HG02943 (cell line): Measurements from ENCODE around the gene POU6F2.

Source experiments
- ATAC-seq: cut with Tn5 transposase; IDR thresholded peaks from one replicate; pipeline ENCODE4 v1.9.1; 2021; ENCODE audit warnings: mild to moderate bottlenecking, low read depth, moderate library complexity; ENCODE audit not compliant: unreplicated experiment

Gene POU6F2

GRCh38 chr7:39102234-39102633, 124.5 kb downstream of the POU6F2 start:
- no peak for ATAC-seq

- no peak for ATAC-seq
Observed at GRCh38 chr7:39105720-39106119, 128.0 kb downstream of the POU6F2 start.

GRCh38 chr7:39125846-39126245, 148.1 kb downstream of the POU6F2 start:
- no peak for ATAC-seq

- ATAC-seq, result no peak
Observed at GRCh38 chr7:39127058-39127457, 149.3 kb downstream of the POU6F2 start.

- no peak for ATAC-seq
Observed at GRCh38 chr7:39128287-39128843, 150.7 kb downstream of the POU6F2 start.

- ATAC-seq, result no peak
Observed at GRCh38 chr7:39130274-39130673, 152.6 kb downstream of the POU6F2 start.

- ATAC-seq, result no peak
Observed at GRCh38 chr7:39130857-39131526, 153.3 kb downstream of the POU6F2 start.

GRCh38 chr7:39132306-39132705, 154.6 kb downstream of the POU6F2 start:
- ATAC-seq, result no peak

- ATAC-seq, result no peak
Observed at GRCh38 chr7:39133088-39133487, 155.4 kb downstream of the POU6F2 start.

- ATAC-seq, result no peak
Observed at GRCh38 chr7:39137480-39137879, 159.8 kb downstream of the POU6F2 start.

- ATAC-seq, result no peak
Observed at GRCh38 chr7:39142750-39143149, 165.0 kb downstream of the POU6F2 start.

- no peak for ATAC-seq
Observed at GRCh38 chr7:39144420-39144819, 166.7 kb downstream of the POU6F2 start.

GRCh38 chr7:39145283-39145682, 167.6 kb downstream of the POU6F2 start:
- no peak for ATAC-seq

GRCh38 chr7:39145935-39146334, 168.2 kb downstream of the POU6F2 start:
- ATAC-seq, result no peak

- ATAC-seq, result no peak
Observed at GRCh38 chr7:39152701-39153100, 175.0 kb downstream of the POU6F2 start.

GRCh38 chr7:39153113-39153512, 175.4 kb downstream of the POU6F2 start:
- ATAC-seq, result no peak

GRCh38 chr7:39153647-39154046, 175.9 kb downstream of the POU6F2 start:
- ATAC-seq, result no peak

GRCh38 chr7:39154815-39155214, 177.1 kb downstream of the POU6F2 start:
- no peak for ATAC-seq

GRCh38 chr7:39158367-39158766, 180.7 kb downstream of the POU6F2 start:
- no peak for ATAC-seq

GRCh38 chr7:39161903-39162302, 184.2 kb downstream of the POU6F2 start:
- no peak for ATAC-seq

- ATAC-seq, result no peak
Observed at GRCh38 chr7:39164887-39165286, 187.2 kb downstream of the POU6F2 start.

GRCh38 chr7:39168403-39169098, 190.8 kb downstream of the POU6F2 start:
- no peak for ATAC-seq
